Measurements from ENCODE around the gene MMP25.

DNA sequence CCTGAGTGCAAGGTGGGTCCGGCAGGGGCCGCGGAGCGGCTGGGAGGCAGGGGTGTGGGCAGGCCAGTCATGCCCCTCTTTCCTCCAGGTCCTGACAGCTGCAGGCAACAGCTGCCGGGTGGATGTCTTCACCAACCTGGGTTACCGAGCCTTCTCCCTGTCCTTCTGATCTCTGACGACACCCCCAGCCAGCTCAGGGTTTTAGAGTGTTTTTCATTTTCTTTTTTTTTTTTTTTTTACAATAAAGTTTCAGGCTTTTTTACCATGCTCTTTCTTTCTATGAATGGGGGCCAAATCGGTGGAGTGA is 18.9 kb upstream of the MMP25 start:
- TF ChIP-seq POLR2AphosphoS5 (IDR thresholded peaks at IDR 0.05; ENCODE audit: low read depth, low read length) (no peak), SIN3A (IDR thresholded peaks at IDR 0.05; ENCODE audit: borderline replicate concordance, insufficient read depth, low read length) (no peak)
- TF ChIP-seq, protein P1, sequence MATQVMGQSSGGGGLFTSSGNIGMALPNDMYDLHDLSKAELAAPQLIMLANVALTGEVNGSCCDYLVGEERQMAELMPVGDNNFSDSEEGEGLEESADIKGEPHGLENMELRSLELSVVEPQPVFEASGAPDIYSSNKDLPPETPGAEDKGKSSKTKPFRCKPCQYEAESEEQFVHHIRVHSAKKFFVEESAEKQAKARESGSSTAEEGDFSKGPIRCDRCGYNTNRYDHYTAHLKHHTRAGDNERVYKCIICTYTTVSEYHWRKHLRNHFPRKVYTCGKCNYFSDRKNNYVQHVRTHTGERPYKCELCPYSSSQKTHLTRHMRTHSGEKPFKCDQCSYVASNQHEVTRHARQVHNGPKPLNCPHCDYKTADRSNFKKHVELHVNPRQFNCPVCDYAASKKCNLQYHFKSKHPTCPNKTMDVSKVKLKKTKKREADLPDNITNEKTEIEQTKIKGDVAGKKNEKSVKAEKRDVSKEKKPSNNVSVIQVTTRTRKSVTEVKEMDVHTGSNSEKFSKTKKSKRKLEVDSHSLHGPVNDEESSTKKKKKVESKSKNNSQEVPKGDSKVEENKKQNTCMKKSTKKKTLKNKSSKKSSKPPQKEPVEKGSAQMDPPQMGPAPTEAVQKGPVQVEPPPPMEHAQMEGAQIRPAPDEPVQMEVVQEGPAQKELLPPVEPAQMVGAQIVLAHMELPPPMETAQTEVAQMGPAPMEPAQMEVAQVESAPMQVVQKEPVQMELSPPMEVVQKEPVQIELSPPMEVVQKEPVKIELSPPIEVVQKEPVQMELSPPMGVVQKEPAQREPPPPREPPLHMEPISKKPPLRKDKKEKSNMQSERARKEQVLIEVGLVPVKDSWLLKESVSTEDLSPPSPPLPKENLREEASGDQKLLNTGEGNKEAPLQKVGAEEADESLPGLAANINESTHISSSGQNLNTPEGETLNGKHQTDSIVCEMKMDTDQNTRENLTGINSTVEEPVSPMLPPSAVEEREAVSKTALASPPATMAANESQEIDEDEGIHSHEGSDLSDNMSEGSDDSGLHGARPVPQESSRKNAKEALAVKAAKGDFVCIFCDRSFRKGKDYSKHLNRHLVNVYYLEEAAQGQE (IDR thresholded peaks at IDR 0.05; ENCODE audit: insufficient read depth in 1 of 2, low read depth in 2 of 2, low read length in 2 of 2) = no peak
